Inflammatory macrophage treated with lipopolysaccharide for 1 hour (primary cell): Measurements from ENCODE around the gene OSBPL3.

Experiments used
- DNase-seq, 2 donors: peaks; one replicate each; pipeline ENCODE4 v3.0.0-alpha.2; 2020 to 2022

The OSBPL3 gene

GRCh38 chr7:24980534-24981170 is 674 bp upstream of the OSBPL3 start:
- DNase-seq, result peak in 1 of 2 donors; percentile 23

GRCh38 chr7:24979470-24979862 is 512 bp downstream of the OSBPL3 start:
- DNase-seq, result peak; percentile 39 to 44

GRCh38 chr7:24978843-24979469 is 1.0 kb downstream of the OSBPL3 start:
- DNase-seq, result no peak

GRCh38 chr7:24975644-24976260 is 4.2 kb downstream of the OSBPL3 start:
- no peak for DNase-seq

GRCh38 chr7:24975172-24975571 is 4.8 kb downstream of the OSBPL3 start:
- no peak for DNase-seq

- no peak for DNase-seq
Measured at GRCh38 chr7:24974026-24974832, 5.7 kb downstream of the OSBPL3 start.

GRCh38 chr7:24972991-24973390 is 7.0 kb downstream of the OSBPL3 start:
- DNase-seq, result peak in 1 of 2 donors; percentile 35

GRCh38 chr7:24972166-24972477 is 7.9 kb downstream of the OSBPL3 start:
- no peak for DNase-seq

GRCh38 chr7:24971333-24972165 is 8.4 kb downstream of the OSBPL3 start:
- DNase-seq, result peak in 1 of 2 donors; percentile 57

GRCh38 chr7:24970676-24971075 is 9.3 kb downstream of the OSBPL3 start:
- no peak for DNase-seq

- DNase-seq, result peak; percentile 40 to 82
Measured at GRCh38 chr7:24968165-24968564, 11.8 kb downstream of the OSBPL3 start.

GRCh38 chr7:24967696-24968095 is 12.3 kb downstream of the OSBPL3 start:
- no peak for DNase-seq

GRCh38 chr7:24966802-24967201 is 13.2 kb downstream of the OSBPL3 start:
- no peak for DNase-seq

GRCh38 chr7:24965831-24966708 is 13.9 kb downstream of the OSBPL3 start:
- peak; percentile 36 to 71 for DNase-seq

- no peak for DNase-seq
Measured at GRCh38 chr7:24964191-24964590, 15.8 kb downstream of the OSBPL3 start.

GRCh38 chr7:24963218-24963617 is 16.8 kb downstream of the OSBPL3 start:
- DNase-seq, result peak; percentile 81 to 91

- DNase-seq, result no peak
Measured at GRCh38 chr7:24962418-24962962, 17.5 kb downstream of the OSBPL3 start.

- no peak for DNase-seq
Measured at GRCh38 chr7:24959735-24960485, 20.1 kb downstream of the OSBPL3 start.

GRCh38 chr7:24958399-24958798 is 21.6 kb downstream of the OSBPL3 start:
- no peak for DNase-seq

GRCh38 chr7:24956021-24956420 is 24.0 kb downstream of the OSBPL3 start:
- no peak for DNase-seq

GRCh38 chr7:24955313-24955712 is 24.7 kb downstream of the OSBPL3 start:
- DNase-seq, result no peak
